GM21737 (cell line): Measurements from ENCODE around the gene DNAAF6.

Source experiments
- ATAC-seq: cut with Tn5 transposase; IDR thresholded peaks from one replicate; pipeline ENCODE4 v1.9.1; 2021; ENCODE audit warnings: mild to moderate bottlenecking, moderate library complexity; ENCODE audit not compliant: unreplicated experiment

DNAAF6 gene

GRCh38 chrX:107290019-107290418, 83.6 kb downstream of the DNAAF6 start:
- no peak for ATAC-seq

DNA sequence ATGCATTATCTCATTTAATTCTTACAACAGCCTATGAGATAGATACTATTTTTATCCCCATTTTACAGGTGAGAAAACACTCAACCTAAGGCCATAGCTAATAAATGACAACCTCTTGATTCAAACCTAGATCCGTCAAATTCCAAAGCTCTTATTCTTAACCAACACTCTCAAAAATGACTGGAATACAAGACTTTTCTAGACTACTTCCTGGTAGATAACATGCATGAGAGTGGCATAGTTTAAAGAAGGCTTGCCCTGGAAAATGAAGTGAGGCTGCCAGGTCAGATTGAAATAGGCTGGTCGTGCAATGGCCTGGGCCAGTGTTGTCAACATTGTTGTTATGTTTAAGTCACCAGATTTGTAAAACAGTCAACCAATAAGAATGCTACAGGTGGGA, 86.6 kb downstream of the DNAAF6 start:
- no peak for ATAC-seq
